Neuronal stem cell (in vitro differentiated cells): ENCODE data around the gene ELAVL1.

Experiments
- DNase-seq: peaks from one replicate; pipeline ENCODE4 v3.0.0-alpha.2; 2013; ENCODE audit warnings: low spot score
- H2AFZ ChIP-seq: one replicate; pipeline ENCODE4 v1.6.1; 2013; ENCODE audit warnings: mild to moderate bottlenecking, low read length, inconsistent platforms
- H2AK5ac ChIP-seq: 2 replicates; pipeline ENCODE4 v1.6.1; 2013; ENCODE audit warnings: low read depth, mild to moderate bottlenecking, inconsistent platforms, low read length, moderate library complexity, mixed read lengths
- H2BK120ac ChIP-seq: 2 replicates; pipeline ENCODE4 v1.6.1; 2013; ENCODE audit warnings: low read depth, mild to moderate bottlenecking, inconsistent platforms, low read length, moderate library complexity, mixed read lengths
- H2BK12ac ChIP-seq: one replicate; pipeline ENCODE4 v1.6.1; 2013; ENCODE audit warnings: low read length, inconsistent platforms
- H2BK15ac ChIP-seq: 2 replicates; pipeline ENCODE4 v1.6.1; 2013; ENCODE audit warnings: mild to moderate bottlenecking, low read length, inconsistent platforms, mixed read lengths
- H2BK5ac ChIP-seq: one replicate; pipeline ENCODE4 v1.6.1; 2013; ENCODE audit warnings: inconsistent platforms, mild to moderate bottlenecking, low read length, moderate library complexity
- H3K14ac ChIP-seq: one replicate; pipeline ENCODE4 v1.6.1; 2013; ENCODE audit warnings: low read length, inconsistent platforms
- H3K18ac ChIP-seq: 2 replicates; pipeline ENCODE4 v1.6.1; 2013; ENCODE audit warnings: low read length, inconsistent platforms
- H3K23ac ChIP-seq: 2 replicates; pipeline ENCODE4 v1.6.1; 2013; ENCODE audit warnings: low read depth, mild to moderate bottlenecking, mixed read lengths, low read length, inconsistent platforms; ENCODE audit not compliant: poor library complexity
- H3K27ac ChIP-seq: replicated peaks from 3 replicates; pipeline ENCODE4 v1.5.1; 2013; ENCODE audit warnings: low read length, inconsistent platforms
- H3K27me3 ChIP-seq, 3 experiments: 2 replicates each; pipeline ENCODE4 v1.6.1; 2013; ENCODE audit warnings: low read length in 3 of 3, mild to moderate bottlenecking in 2 of 3, inconsistent platforms in 1 of 3, low read depth in 1 of 3, mixed read lengths in 1 of 3, moderate library complexity in 1 of 3; ENCODE audit not compliant: control insufficient read depth in 3 of 3, insufficient read depth in 3 of 3
- H3K36me3 ChIP-seq, 2 donors: replicated peaks in 1 of 2; 2 replicates each; pipeline ENCODE4 v1.6.1; 2013; ENCODE audit warnings: low read length in 2 of 2; ENCODE audit not compliant: control insufficient read depth in 2 of 2, insufficient read depth in 2 of 2
- H3K4ac ChIP-seq: 2 replicates; pipeline ENCODE4 v1.6.1; 2013; ENCODE audit warnings: inconsistent platforms, mild to moderate bottlenecking, low read length, moderate library complexity
- H3K4me1 ChIP-seq, 2 donors: 1 replicate in 1 of 2; 2 replicates in 1 of 2; pipeline ENCODE4 v1.6.1; 2013; ENCODE audit warnings: low read length in 2 of 2, low read depth in 1 of 2; ENCODE audit not compliant: control insufficient read depth in 2 of 2, insufficient read depth in 1 of 2
- H3K4me2 ChIP-seq: one replicate; pipeline ENCODE4 v1.6.1; 2013; ENCODE audit warnings: mild to moderate bottlenecking, low read length, inconsistent platforms; ENCODE audit not compliant: insufficient read depth, poor library complexity, severe bottlenecking
- H3K4me3 ChIP-seq, 2 donors: 2 replicates each; pipeline ENCODE4 v1.5.1; 2013; ENCODE audit warnings: low read length in 2 of 2, mild to moderate bottlenecking in 2 of 2, inconsistent platforms in 1 of 2, moderate library complexity in 1 of 2
- H3K79me1 ChIP-seq: one replicate; pipeline ENCODE4 v1.6.1; 2013; ENCODE audit warnings: low read depth, mild to moderate bottlenecking, inconsistent platforms, low read length, moderate library complexity
- H3K9ac ChIP-seq: one replicate; pipeline ENCODE4 v1.6.1; 2013; ENCODE audit warnings: mild to moderate bottlenecking, low read depth, low read length, inconsistent platforms; ENCODE audit not compliant: poor library complexity
- H3K9me3 ChIP-seq, 2 donors: replicated peaks in 1 of 2; 2 replicates each; pipeline versions ENCODE3 to v1.6.1; 2013; ENCODE audit warnings: low read length in 2 of 2, mild to moderate bottlenecking in 2 of 2, inconsistent platforms in 1 of 2, low read depth in 1 of 2, mixed read lengths in 1 of 2, moderate library complexity in 1 of 2; ENCODE audit not compliant: control insufficient read depth in 2 of 2, insufficient read depth in 1 of 2
- H4K8ac ChIP-seq: one replicate; pipeline ENCODE4 v1.6.1; 2013; ENCODE audit warnings: low read depth, mild to moderate bottlenecking, inconsistent platforms, low read length, moderate library complexity
- H4K91ac ChIP-seq: one replicate; pipeline ENCODE4 v1.6.1; 2013; ENCODE audit warnings: low read length, low read depth, mild to moderate bottlenecking, inconsistent platforms; ENCODE audit not compliant: poor library complexity
- WGBS, 2 donors: extraction: QIAGEN DNeasy Blood & Tissue Kit; methylation state at CpG; one replicate each; pipeline ENCODE4 v1.1.7; 2013; ENCODE audit warnings: missing lambda C conversion rate in 2 of 2, mixed read lengths in 1 of 2; ENCODE audit not compliant: insufficient read length in 2 of 2, insufficient replicate concordance in 1 of 2; ENCODE audit errors: extremely low coverage in 2 of 2; 5-methylcytosine and 5-hydroxymethylcytosine counted together

Gene ELAVL1

DNA sequence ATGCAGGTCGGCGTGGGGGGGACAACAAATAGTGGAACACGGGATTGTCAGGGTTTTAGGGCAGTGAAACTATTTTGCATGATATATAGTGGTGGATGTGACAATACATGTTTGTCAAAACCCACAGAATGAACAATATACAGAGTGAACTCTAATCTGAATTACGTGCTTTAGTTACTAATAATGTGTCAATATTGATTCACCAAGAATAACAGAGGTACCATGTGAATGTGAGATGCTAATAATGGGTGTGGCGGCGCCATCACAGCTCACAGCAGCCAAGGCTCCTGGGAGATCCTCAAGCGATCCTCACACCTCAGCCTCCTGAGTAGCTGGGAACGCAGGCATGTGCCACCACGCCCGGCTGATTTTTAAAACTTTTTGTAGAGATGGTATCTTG, 12.9 kb downstream of the ELAVL1 start:
- no peak overlapping the region for H2BK5ac ChIP-seq
- WGBS, 2 donors = no CpG with 5 or more reads among the region's 10 CpGs
- H3K79me1 ChIP-seq = peaks cover 21% of the 10 kb centered on the region
- no peak overlapping the region for H4K91ac ChIP-seq
- H2BK120ac ChIP-seq = no peak overlapping the region
- H3K4ac ChIP-seq = no peak overlapping the region
- H2AFZ ChIP-seq = no peak overlapping the region
- no peak overlapping the region for H3K14ac ChIP-seq
- no peak overlapping the region for H2BK15ac ChIP-seq
- peaks cover 37 to 75% of the 10 kb centered on the region in 2 donors for H3K36me3 ChIP-seq
- H3K4me2 ChIP-seq = no peak overlapping the region
- H3K9ac ChIP-seq = no peak overlapping the region
- no peak for DNase-seq
- peaks cover 0 to 1% of the 10 kb centered on the region in 2 donors for H3K4me1 ChIP-seq
- no peak overlapping the region for H3K4me3 ChIP-seq
- H3K23ac ChIP-seq = no peak overlapping the region
- no peak overlapping the region for H2AK5ac ChIP-seq
- no peaks in the 10 kb centered on the region for H3K27me3 ChIP-seq
- no peak overlapping the region for H2BK12ac ChIP-seq
- H3K18ac ChIP-seq = no peak overlapping the region
- no peak overlapping the region for H3K27ac ChIP-seq
- no peak overlapping the region for H4K8ac ChIP-seq
- H3K9me3 ChIP-seq = no peaks in the 10 kb centered on the region

DNA sequence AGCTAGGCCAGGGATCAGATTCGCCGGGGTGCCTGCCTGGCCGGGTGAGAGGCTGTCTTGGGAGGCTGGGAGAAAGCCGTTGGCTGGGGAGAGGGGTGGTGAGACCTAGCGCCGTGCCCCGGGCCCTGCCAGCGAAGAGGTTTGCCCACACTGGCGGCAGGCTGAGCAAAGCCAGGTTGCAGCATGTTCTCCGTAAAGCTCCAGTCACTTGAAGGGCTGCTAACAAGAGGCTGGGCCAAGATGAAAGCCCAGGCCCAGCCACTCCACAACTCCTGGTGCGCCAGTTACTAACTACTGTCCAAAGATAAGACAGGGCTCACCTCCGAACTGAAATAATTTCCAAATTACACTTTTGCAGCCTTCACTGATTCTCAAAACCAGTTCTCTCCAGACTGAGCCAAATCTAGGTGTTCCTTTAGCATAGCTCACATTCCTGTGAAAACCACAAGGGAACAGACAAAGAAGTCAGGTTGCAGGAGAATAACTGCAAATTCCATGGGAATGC, 16.3 kb downstream of the ELAVL1 start:
- no peak overlapping the region for H3K18ac ChIP-seq
- DNase-seq = no peak
- no peak overlapping the region for H2BK15ac ChIP-seq
- H3K36me3 ChIP-seq = peaks cover 58 to 98% of the 10 kb centered on the region in 2 donors
- no CpG with 5 or more reads among the region's 12 CpGs for WGBS, 2 donors
- no peak overlapping the region for H2AFZ ChIP-seq
- H2BK120ac ChIP-seq = no peak overlapping the region
- no peaks in the 10 kb centered on the region for H3K9me3 ChIP-seq
- H3K4me2 ChIP-seq = no peak overlapping the region
- no peaks in the 10 kb centered on the region for H3K27me3 ChIP-seq
- H3K4me3 ChIP-seq = no peak overlapping the region
- H2BK5ac ChIP-seq = no peak overlapping the region
- H3K23ac ChIP-seq = no peak overlapping the region
- H4K8ac ChIP-seq = no peak overlapping the region
- peaks cover 41% of the 10 kb centered on the region for H3K79me1 ChIP-seq
- no peak overlapping the region for H3K14ac ChIP-seq
- H2AK5ac ChIP-seq = no peak overlapping the region
- H3K9ac ChIP-seq = no peak overlapping the region
- H4K91ac ChIP-seq = no peak overlapping the region
- H3K4ac ChIP-seq = no peak overlapping the region
- no peak overlapping the region for H3K27ac ChIP-seq
- no peaks in the 10 kb centered on the region for H3K4me1 ChIP-seq
- no peak overlapping the region for H2BK12ac ChIP-seq

GRCh38 chr19:7988307-7988706, 17.1 kb downstream of the ELAVL1 start:
- Histone ChIP-seq H2AFZ (no peak overlapping the region), H3K23ac (no peak overlapping the region), H2BK12ac (no peak overlapping the region), H2BK120ac (no peak overlapping the region), H3K79me1 (peaks cover 46% of the 10 kb centered on the region), H4K91ac (no peak overlapping the region), H3K27me3 (no peaks in the 10 kb centered on the region), H3K4me3 (no peak overlapping the region), H3K4ac (no peak overlapping the region), H3K36me3 (peaks cover 66 to 98% of the 10 kb centered on the region in 2 donors), H3K14ac (peak overlapping the region; percentile 60), H2BK15ac (no peak overlapping the region), H4K8ac (no peak overlapping the region), H3K4me2 (no peak overlapping the region), H3K9me3 (no peaks in the 10 kb centered on the region), H2BK5ac (no peak overlapping the region), H3K27ac (no peak overlapping the region), H3K4me1 (no peaks in the 10 kb centered on the region), H3K9ac (no peak overlapping the region), H2AK5ac (no peak overlapping the region), H3K18ac (no peak overlapping the region)
- no peak for DNase-seq
- no CpG with 5 or more reads among the region's 5 CpGs for WGBS, 2 donors

DNA sequence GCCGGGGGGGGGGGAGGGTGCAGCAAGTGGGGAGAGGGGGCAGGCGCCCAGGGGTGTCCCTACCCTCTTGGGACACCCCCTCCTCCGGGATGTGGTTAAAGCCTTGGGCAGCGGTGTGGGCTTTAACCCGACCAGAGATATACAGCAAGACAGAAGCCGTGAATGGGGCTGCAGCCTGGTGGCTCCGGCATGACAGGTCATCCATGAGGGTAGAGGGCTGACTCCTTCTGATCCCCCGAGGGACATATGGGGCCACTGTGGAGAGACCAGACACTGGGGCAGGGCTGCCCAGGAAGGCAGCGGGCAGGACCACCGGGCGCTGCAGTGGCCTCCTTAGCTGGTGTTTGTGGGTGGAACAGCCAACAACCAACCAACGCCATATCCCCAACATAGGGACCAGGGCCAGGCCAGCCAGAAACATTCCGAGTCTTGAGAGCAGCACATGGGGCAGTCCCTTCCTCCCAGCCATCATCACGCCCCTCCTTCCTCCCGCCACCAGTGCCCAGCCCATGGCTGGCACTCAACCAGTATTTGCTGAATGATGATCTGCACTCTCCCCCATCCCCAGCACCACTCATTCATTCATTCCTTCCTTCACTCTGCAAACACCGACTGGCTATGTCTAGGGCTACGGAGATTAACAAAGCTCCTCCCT, 18.2 kb downstream of the ELAVL1 start:
- H3K79me1 ChIP-seq = peaks cover 50% of the 10 kb centered on the region
- H2AK5ac ChIP-seq = no peak overlapping the region
- no CpG with 5 or more reads among the region's 17 CpGs for WGBS, 2 donors

More for the DNA sequence above, 18.2 kb downstream of the ELAVL1 start:
- Histone ChIP-seq H2BK5ac (no peak overlapping the region), H3K4me3 (no peak overlapping the region), H3K4me2 (no peak overlapping the region), H3K27ac (no peak overlapping the region), H4K91ac (no peak overlapping the region), H3K27me3 (no peaks in the 10 kb centered on the region), H2BK120ac (no peak overlapping the region), H3K9ac (no peak overlapping the region), H3K36me3 (peaks cover 72 to 98% of the 10 kb centered on the region in 2 donors), H3K4ac (no peak overlapping the region), H3K18ac (no peak overlapping the region), H2BK12ac (no peak overlapping the region), H3K14ac (no peak overlapping the region), H3K4me1 (no peaks in the 10 kb centered on the region), H2AFZ (no peak overlapping the region), H3K9me3 (no peaks in the 10 kb centered on the region), H3K23ac (no peak overlapping the region), H2BK15ac (no peak overlapping the region), H4K8ac (no peak overlapping the region)
- no peak for DNase-seq
